Measurements from ENCODE around the gene UBE2Q1.

GRCh38 chr1:154541231-154541630 is 17.2 kb downstream of the UBE2Q1 start:
- no peak for TF ChIP-seq POLR2A (IDR thresholded peaks at IDR 0.05)
- TF ChIP-seq, protein P1, sequence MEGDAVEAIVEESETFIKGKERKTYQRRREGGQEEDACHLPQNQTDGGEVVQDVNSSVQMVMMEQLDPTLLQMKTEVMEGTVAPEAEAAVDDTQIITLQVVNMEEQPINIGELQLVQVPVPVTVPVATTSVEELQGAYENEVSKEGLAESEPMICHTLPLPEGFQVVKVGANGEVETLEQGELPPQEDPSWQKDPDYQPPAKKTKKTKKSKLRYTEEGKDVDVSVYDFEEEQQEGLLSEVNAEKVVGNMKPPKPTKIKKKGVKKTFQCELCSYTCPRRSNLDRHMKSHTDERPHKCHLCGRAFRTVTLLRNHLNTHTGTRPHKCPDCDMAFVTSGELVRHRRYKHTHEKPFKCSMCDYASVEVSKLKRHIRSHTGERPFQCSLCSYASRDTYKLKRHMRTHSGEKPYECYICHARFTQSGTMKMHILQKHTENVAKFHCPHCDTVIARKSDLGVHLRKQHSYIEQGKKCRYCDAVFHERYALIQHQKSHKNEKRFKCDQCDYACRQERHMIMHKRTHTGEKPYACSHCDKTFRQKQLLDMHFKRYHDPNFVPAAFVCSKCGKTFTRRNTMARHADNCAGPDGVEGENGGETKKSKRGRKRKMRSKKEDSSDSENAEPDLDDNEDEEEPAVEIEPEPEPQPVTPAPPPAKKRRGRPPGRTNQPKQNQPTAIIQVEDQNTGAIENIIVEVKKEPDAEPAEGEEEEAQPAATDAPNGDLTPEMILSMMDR (IDR thresholded peaks at IDR 0.05 in 8 of 11, conservative IDR thresholded peaks at IDR 0.05 in 3 of 11), result no peak
- TF ChIP-seq POLR2AphosphoS5 (IDR thresholded peaks at IDR 0.05), result no peak
